RWPE2 (cell line): Measurements from ENCODE around the gene DIAPH2.

Source experiments
- ATAC-seq: fragments of 200-7000 bp; cut with Tn5 transposase; 3 replicates; pipeline ENCODE4 v1.9.1; 2021; ENCODE audit warnings: low read depth
- DNase-seq: peaks from one replicate; pipeline ENCODE4 v3.0.0-alpha.2; 2020; ENCODE audit warnings: low spot score
- H3K27ac ChIP-seq: fragments of 450-650 bp; 2 replicates; pipeline ENCODE4 v1.5.1; 2017; ENCODE audit warnings: mild to moderate bottlenecking; ENCODE audit not compliant: poor library complexity, severe bottlenecking
- H3K27me3 ChIP-seq: fragments of 250-450 bp; sonication (Bioruptor Pico); 2 replicates; pipeline ENCODE4 v1.5.1; 2021; ENCODE audit warnings: mild to moderate bottlenecking, moderate library complexity; ENCODE audit not compliant: insufficient read depth, poor library complexity, severe bottlenecking
- H3K36me3 ChIP-seq: fragments of 250-450 bp; sonication (Bioruptor Pico); 2 replicates; pipeline ENCODE4 v1.5.1; 2020; ENCODE audit warnings: low read depth, mild to moderate bottlenecking, moderate library complexity
- H3K4me1 ChIP-seq: fragments of 250-450 bp; sonication (Bioruptor Pico); 2 replicates; pipeline ENCODE4 v1.5.1; 2021; ENCODE audit warnings: mild to moderate bottlenecking, moderate library complexity; ENCODE audit not compliant: insufficient read depth, poor library complexity, severe bottlenecking
- H3K4me3 ChIP-seq: fragments of 250-450 bp; sonication (Bioruptor Pico); 2 replicates; pipeline ENCODE4 v1.5.1; 2021; ENCODE audit warnings: mild to moderate bottlenecking, moderate library complexity; ENCODE audit not compliant: severe bottlenecking
- H3K9me3 ChIP-seq: fragments of 250-450 bp; sonication (Bioruptor Pico); 2 replicates; pipeline ENCODE4 v1.5.1; 2021; ENCODE audit warnings: mild to moderate bottlenecking, moderate library complexity; ENCODE audit not compliant: severe bottlenecking
- CTCF ChIP-seq: fragments of 450-650 bp; IDR thresholded peaks from one replicate; pipeline ENCODE4 v1.5.1; 2017; ENCODE audit warnings: mild to moderate bottlenecking, moderate library complexity; ENCODE audit not compliant: poor library complexity, severe bottlenecking

DIAPH2 gene

GRCh38 chrX:97587171-97587570 is 902.5 kb downstream of the DIAPH2 start:
- ATAC-seq (no peak), DNase-seq (no peak)
- Histone ChIP-seq H3K4me1 (no peaks in the 10 kb centered on the region), H3K27ac (no peak overlapping the region), H3K36me3 (no peaks in the 10 kb centered on the region), H3K9me3 (no peaks in the 10 kb centered on the region), H3K27me3 (no peaks in the 10 kb centered on the region), H3K4me3 (no peak overlapping the region)
- no peak for TF ChIP-seq CTCF

GRCh38 chrX:97594646-97595224 is 910.1 kb downstream of the DIAPH2 start:
- DNase-seq: no peak
- ATAC-seq: no peak
- Histone ChIP-seq H3K27ac (no peak overlapping the region), H3K4me1 (no peaks in the 10 kb centered on the region), H3K4me3 (no peak overlapping the region), H3K36me3 (no peaks in the 10 kb centered on the region), H3K9me3 (no peaks in the 10 kb centered on the region), H3K27me3 (no peaks in the 10 kb centered on the region)
- no peak for TF ChIP-seq CTCF

- Histone ChIP-seq H3K36me3 (no peaks in the 10 kb centered on the region), H3K27me3 (no peaks in the 10 kb centered on the region), H3K27ac (no peak overlapping the region), H3K4me3 (no peak overlapping the region), H3K4me1 (no peaks in the 10 kb centered on the region), H3K9me3 (no peaks in the 10 kb centered on the region)
- ATAC-seq (no peak), DNase-seq (no peak)
- TF ChIP-seq CTCF: no peak
Measured at GRCh38 chrX:97597954-97598353, 913.3 kb downstream of the DIAPH2 start.

GRCh38 chrX:97602465-97603258 is 918.0 kb downstream of the DIAPH2 start:
- TF ChIP-seq CTCF: no peak
- Histone ChIP-seq H3K4me3 (no peak overlapping the region), H3K4me1 (no peaks in the 10 kb centered on the region), H3K27me3 (no peaks in the 10 kb centered on the region), H3K9me3 (no peaks in the 10 kb centered on the region), H3K27ac (no peak overlapping the region), H3K36me3 (no peaks in the 10 kb centered on the region)
- ATAC-seq (no peak), DNase-seq (no peak)

- no peak for DNase-seq
Measured at GRCh38 chrX:97605271-97605670, 920.6 kb downstream of the DIAPH2 start.

More at GRCh38 chrX:97605271-97605670, 920.6 kb downstream of the DIAPH2 start:
- H3K27me3 ChIP-seq: no peaks in the 10 kb centered on the region
- H3K27ac ChIP-seq: no peak overlapping the region
- no peaks in the 10 kb centered on the region for H3K9me3 ChIP-seq
- H3K4me3 ChIP-seq: no peak overlapping the region
- ATAC-seq: no peak
- H3K4me1 ChIP-seq: no peaks in the 10 kb centered on the region
- TF ChIP-seq CTCF: no peak
- H3K36me3 ChIP-seq: no peaks in the 10 kb centered on the region
